Trophoblast cell (in vitro differentiated cells and primary cell): ENCODE results near the gene TTLL8.

Experiments used
- DNase-seq, 2 donors: peaks; one replicate each; pipeline ENCODE4 v3.0.0-alpha.2; 2016
- H2AFZ ChIP-seq: 2 replicates; pipeline ENCODE4 v1.6.1; 2013; ENCODE audit warnings: low read length, moderate library complexity, mild to moderate bottlenecking; ENCODE audit not compliant: insufficient read depth, poor library complexity
- H2AK5ac ChIP-seq: 2 replicates; pipeline ENCODE4 v1.6.1; 2013; ENCODE audit warnings: mild to moderate bottlenecking, low read length
- H2BK120ac ChIP-seq: 2 replicates; pipeline ENCODE4 v1.6.1; 2013; ENCODE audit warnings: low read length, mild to moderate bottlenecking, moderate library complexity; ENCODE audit not compliant: insufficient read depth, poor library complexity
- H2BK12ac ChIP-seq: 2 replicates; pipeline ENCODE4 v1.6.1; 2013; ENCODE audit warnings: mild to moderate bottlenecking, low read length, moderate library complexity
- H2BK5ac ChIP-seq: 2 replicates; pipeline ENCODE4 v1.6.1; 2013; ENCODE audit warnings: low read length, low read depth, moderate library complexity, mild to moderate bottlenecking; ENCODE audit not compliant: poor library complexity
- H3K14ac ChIP-seq: 2 replicates; pipeline ENCODE4 v1.6.1; 2013; ENCODE audit warnings: mild to moderate bottlenecking, low read length
- H3K18ac ChIP-seq: 2 replicates; pipeline ENCODE4 v1.6.1; 2013; ENCODE audit warnings: mild to moderate bottlenecking, low read length
- H3K23ac ChIP-seq: 2 replicates; pipeline ENCODE4 v1.6.1; 2013; ENCODE audit warnings: low read length
- H3K27ac ChIP-seq: 2 replicates; pipeline ENCODE4 v1.5.1; 2013; ENCODE audit warnings: low read depth, mild to moderate bottlenecking, inconsistent platforms, low read length, moderate library complexity
- H3K27me3 ChIP-seq: 2 replicates; pipeline ENCODE4 v1.6.1; 2013; ENCODE audit warnings: inconsistent platforms, mild to moderate bottlenecking, low read length, moderate library complexity; ENCODE audit not compliant: insufficient read depth
- H3K36me3 ChIP-seq, 2 experiments: 1 replicate in 1 of 2; 2 replicates in 1 of 2; pipeline ENCODE4 v1.6.1; 2013; ENCODE audit warnings: low read length in 2 of 2, mild to moderate bottlenecking in 2 of 2, moderate library complexity in 1 of 2; ENCODE audit not compliant: insufficient read depth in 2 of 2, control insufficient read depth in 1 of 2
- H3K4ac ChIP-seq: 2 replicates; pipeline ENCODE4 v1.6.1; 2013; ENCODE audit warnings: low read depth, mild to moderate bottlenecking, low read length, moderate library complexity
- H3K4me1 ChIP-seq, 2 experiments: 1 replicate in 1 of 2; 2 replicates in 1 of 2; pipeline ENCODE4 v1.6.1; 2013; ENCODE audit warnings: low read length in 2 of 2, mild to moderate bottlenecking in 2 of 2, moderate library complexity in 1 of 2; ENCODE audit not compliant: insufficient read depth in 2 of 2, control insufficient read depth in 1 of 2
- H3K4me2 ChIP-seq: 2 replicates; pipeline ENCODE4 v1.6.1; 2013; ENCODE audit warnings: inconsistent platforms, mild to moderate bottlenecking, low read length, moderate library complexity
- H3K4me3 ChIP-seq: 2 replicates; pipeline ENCODE4 v1.5.1; 2013; ENCODE audit warnings: mild to moderate bottlenecking, low read depth, low read length, inconsistent platforms
- H3K79me1 ChIP-seq: one replicate; pipeline ENCODE4 v1.6.1; 2013; ENCODE audit warnings: low read length
- H3K79me2 ChIP-seq: 2 replicates; pipeline ENCODE4 v1.6.1; 2013; ENCODE audit warnings: low read length, mild to moderate bottlenecking; ENCODE audit not compliant: control insufficient read depth, insufficient read depth, poor library complexity
- H3K9ac ChIP-seq: 2 replicates; pipeline ENCODE4 v1.6.1; 2013; ENCODE audit warnings: mild to moderate bottlenecking, low read length
- H3K9me3 ChIP-seq: 2 replicates; pipeline ENCODE4 v1.6.1; 2013; ENCODE audit warnings: low read depth, mild to moderate bottlenecking, control low read depth, inconsistent platforms, low read length; ENCODE audit not compliant: insufficient read depth
- H4K12ac ChIP-seq: 2 replicates; pipeline ENCODE4 v1.6.1; 2013; ENCODE audit warnings: low read depth, mild to moderate bottlenecking, low read length, moderate library complexity
- H4K8ac ChIP-seq: 2 replicates; pipeline ENCODE4 v1.6.1; 2013; ENCODE audit warnings: low read depth, mild to moderate bottlenecking, low read length, moderate library complexity
- H4K91ac ChIP-seq: one replicate; pipeline ENCODE4 v1.6.1; 2013; ENCODE audit warnings: low read depth, mild to moderate bottlenecking, low read length, moderate library complexity
- WGBS: extraction: QIAGEN DNeasy Blood & Tissue Kit; methylation state at CpG from one replicate; pipeline ENCODE4 v1.1.7; 2013; ENCODE audit warnings: missing lambda C conversion rate; ENCODE audit not compliant: insufficient read length, insufficient coverage; ENCODE audit errors: extremely low coverage; 5-methylcytosine and 5-hydroxymethylcytosine counted together

TTLL8 gene

DNA sequence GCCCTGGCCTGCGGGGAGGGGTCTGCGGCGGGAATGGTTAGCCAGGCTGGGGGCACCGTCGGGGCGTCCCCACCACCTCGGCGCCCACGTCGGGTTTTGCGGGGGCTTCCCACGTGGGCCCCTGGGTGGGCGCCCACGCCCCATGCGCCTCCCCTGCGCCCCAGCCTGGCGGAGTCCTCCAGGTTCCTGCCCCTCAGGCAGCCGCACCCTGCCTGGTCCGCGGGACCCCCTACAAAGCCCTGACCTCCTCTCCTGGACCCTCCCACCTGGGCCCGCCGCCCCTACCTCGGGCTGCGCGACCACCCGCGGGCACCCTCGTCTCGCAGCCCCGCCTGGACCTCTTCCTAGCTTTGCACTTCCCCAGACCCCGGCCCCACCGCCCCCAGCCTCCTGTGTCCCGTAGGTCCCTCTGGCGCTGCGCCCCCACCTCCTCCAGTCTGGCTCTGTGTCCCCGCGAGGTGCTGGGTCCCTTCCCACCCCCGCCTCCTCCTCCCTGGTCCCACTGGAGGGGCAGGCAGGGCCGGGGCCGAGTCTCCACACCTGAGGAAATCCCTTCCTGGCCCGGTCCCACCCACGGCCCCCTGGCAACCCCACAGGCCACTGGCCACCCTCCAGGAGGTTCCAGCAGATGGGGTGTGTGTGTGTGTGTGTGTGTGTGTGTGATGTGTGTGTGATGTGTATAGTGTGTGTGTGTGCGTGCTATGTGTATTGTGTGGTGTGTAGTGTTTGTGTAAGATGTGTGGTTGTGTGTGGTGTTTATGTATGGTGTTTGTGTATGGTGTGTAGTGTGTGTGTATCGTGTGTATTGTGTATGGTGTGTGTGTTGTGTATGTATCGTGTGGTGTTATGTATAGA is 85.7 kb downstream of the TTLL8 start:
- H2BK5ac ChIP-seq, result no peak overlapping the region
- H3K4me3 ChIP-seq, result no peak overlapping the region
- no peak overlapping the region for H2BK120ac ChIP-seq
- no peak overlapping the region for H3K18ac ChIP-seq
- H2AK5ac ChIP-seq, result no peak overlapping the region
- WGBS, result 100% methylated on average over 3 of the region's 45 CpGs
- H2AFZ ChIP-seq, result no peak overlapping the region
- peaks cover 9% of the 10 kb centered on the region for H3K79me1 ChIP-seq
- no peak overlapping the region for H3K23ac ChIP-seq
- H3K4me1 ChIP-seq, result peaks cover 21 to 23% of the 10 kb centered on the region in 2 experiments
- no peak overlapping the region for H4K91ac ChIP-seq
- H3K4me2 ChIP-seq, result no peak overlapping the region
- H3K9ac ChIP-seq, result no peak overlapping the region
- H3K27ac ChIP-seq, result no peak overlapping the region
- no peak overlapping the region for H3K14ac ChIP-seq
- H3K4ac ChIP-seq, result no peak overlapping the region
- H3K36me3 ChIP-seq, result no peaks in the 10 kb centered on the region
- H3K27me3 ChIP-seq, result no peaks in the 10 kb centered on the region
- H4K12ac ChIP-seq, result no peak overlapping the region
- no peak overlapping the region for H2BK12ac ChIP-seq
- DNase-seq, result no peak
- no peak overlapping the region for H4K8ac ChIP-seq
- H3K79me2 ChIP-seq, result no peaks in the 10 kb centered on the region
- H3K9me3 ChIP-seq, result peaks cover 10% of the 10 kb centered on the region

DNA sequence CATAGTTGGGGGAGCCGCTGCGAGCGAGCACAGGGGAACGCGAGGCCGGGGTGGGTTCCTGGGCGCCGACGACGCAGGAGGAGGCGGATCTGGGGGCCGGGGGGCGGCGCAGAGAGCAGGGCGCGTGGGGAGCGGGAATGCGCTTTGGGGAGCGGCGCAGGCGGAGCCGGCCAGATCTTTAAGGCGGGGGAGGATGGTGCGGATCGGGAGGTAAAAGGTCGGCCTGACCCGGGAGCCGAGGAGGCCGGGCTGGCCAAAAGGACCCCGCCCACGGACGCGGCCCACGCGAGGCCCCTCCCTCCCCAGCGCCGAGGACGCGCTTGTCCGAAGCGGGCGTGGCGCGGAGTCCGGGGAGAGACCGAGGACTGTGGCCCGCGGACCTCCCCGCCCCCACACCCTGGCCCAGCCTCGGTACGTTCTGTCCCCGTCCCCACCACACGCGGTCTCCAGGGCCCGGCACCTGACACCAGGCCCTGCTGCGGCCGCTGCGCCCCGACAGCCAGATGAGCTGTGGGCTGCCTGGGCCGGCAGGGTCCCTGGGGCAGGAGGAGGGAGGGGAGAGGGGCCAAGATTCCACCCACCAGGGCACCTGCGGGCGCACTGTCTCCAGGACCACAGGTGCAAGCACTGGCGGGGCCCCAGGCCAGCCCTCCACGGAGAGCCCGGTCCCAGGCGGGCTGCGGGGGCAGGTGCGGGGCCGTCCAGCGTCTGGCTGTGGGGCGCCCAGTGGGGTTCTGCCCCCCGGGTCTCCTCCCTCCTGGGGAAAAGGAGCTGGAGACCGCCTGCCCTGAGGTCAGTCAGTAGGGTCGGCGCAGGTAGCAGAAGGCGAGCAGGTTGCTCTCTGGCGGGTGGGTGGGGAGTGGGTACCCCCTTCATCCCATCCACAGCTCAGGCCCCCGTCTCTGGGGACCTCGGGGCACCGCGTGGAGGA is 86.6 kb downstream of the TTLL8 start:
- Histone ChIP-seq H3K14ac (no peak overlapping the region), H3K18ac (no peak overlapping the region), H3K4me1 (peaks cover 30 to 32% of the 10 kb centered on the region in 2 experiments), H3K27me3 (no peaks in the 10 kb centered on the region), H3K9me3 (peaks cover 10% of the 10 kb centered on the region), H4K91ac (peak overlapping the region; percentile 21), H3K9ac (no peak overlapping the region), H4K8ac (no peak overlapping the region), H3K36me3 (no peaks in the 10 kb centered on the region), H3K4me3 (peak overlapping the region; percentile 39), H2BK12ac (peak overlapping the region; percentile 5), H2AFZ (peak overlapping the region; percentile 3), H3K79me1 (peaks cover 11% of the 10 kb centered on the region), H2BK120ac (peak overlapping the region; percentile 14), H4K12ac (no peak overlapping the region), H3K27ac (no peak overlapping the region), H3K4me2 (peak overlapping the region; percentile 68), H2BK5ac (no peak overlapping the region), H2AK5ac (no peak overlapping the region), H3K23ac (no peak overlapping the region), H3K79me2 (no peaks in the 10 kb centered on the region), H3K4ac (no peak overlapping the region)
- no CpG with 5 or more reads among the region's 81 CpGs for WGBS
- DNase-seq, result peak; percentile 29 to 53

DNA sequence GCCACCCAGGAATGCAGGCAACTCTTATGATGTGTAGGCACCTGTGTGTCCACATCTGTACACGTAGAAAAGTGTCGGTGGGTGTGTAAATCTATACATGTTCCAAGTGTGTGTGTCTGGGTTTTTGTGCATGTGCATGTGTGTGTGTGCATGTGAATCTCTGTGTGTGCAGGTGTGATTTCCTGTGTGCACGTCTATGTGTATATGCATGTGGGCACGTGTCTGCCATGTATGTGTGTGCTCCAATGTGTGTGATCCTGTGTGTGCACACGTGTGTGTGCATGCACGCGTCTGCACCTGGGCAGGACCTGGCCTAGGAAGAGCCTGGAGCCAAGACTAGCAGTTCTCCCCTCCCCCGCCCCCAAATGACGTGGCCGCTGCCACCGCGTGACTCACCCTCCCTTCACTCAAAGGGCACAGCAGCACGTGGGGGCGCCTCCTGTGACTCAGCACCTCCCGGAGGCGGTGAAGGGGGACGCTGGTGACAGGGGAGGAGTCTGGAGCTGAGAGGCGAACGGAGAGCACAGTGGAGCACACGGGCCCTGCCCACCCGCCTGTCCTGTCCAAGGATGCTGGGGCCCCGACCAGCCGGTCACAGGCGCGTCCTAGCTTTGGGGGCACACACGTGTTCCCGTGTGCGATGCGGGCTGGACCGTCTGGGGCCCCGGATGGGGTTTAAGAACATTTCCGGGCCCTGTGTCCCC is 87.4 kb downstream of the TTLL8 start:
- peaks cover 10% of the 10 kb centered on the region for H3K9me3 ChIP-seq
- no peak overlapping the region for H4K8ac ChIP-seq
- no peak overlapping the region for H2BK12ac ChIP-seq
- H3K14ac ChIP-seq, result no peak overlapping the region
- DNase-seq, result peak; percentile 95 to 98
- no peak overlapping the region for H4K12ac ChIP-seq
- no CpG with 5 or more reads among the region's 32 CpGs for WGBS
- H3K4ac ChIP-seq, result no peak overlapping the region
- peak overlapping the region; percentile 21 for H4K91ac ChIP-seq
- no peak overlapping the region for H3K27ac ChIP-seq
- H3K4me1 ChIP-seq, result peaks cover 36 to 40% of the 10 kb centered on the region in 2 experiments
- no peak overlapping the region for H3K18ac ChIP-seq
- no peak overlapping the region for H3K9ac ChIP-seq
- H2AFZ ChIP-seq, result no peak overlapping the region
- no peak overlapping the region for H3K23ac ChIP-seq
- no peaks in the 10 kb centered on the region for H3K79me2 ChIP-seq
- H2AK5ac ChIP-seq, result no peak overlapping the region
- H2BK120ac ChIP-seq, result no peak overlapping the region
- H3K36me3 ChIP-seq, result no peaks in the 10 kb centered on the region
- peak overlapping the region; percentile 68 for H3K4me2 ChIP-seq
- no peak overlapping the region for H2BK5ac ChIP-seq
- H3K27me3 ChIP-seq, result no peaks in the 10 kb centered on the region
- peaks cover 14% of the 10 kb centered on the region for H3K79me1 ChIP-seq
- H3K4me3 ChIP-seq, result no peak overlapping the region
